K562 (cell line): ENCODE data around the gene ZNF124. TPM values are rescaled to one million over a fixed set of nuclear protein-coding genes. Genes with fewer than 3 reads are reported as not detected.
A peak's percentile ranks its signal among the peaks of the same experiment; 100 is the strongest.

Source experiments
- EGR1 ChIP-seq: fragments of 450-650 bp; conservative IDR thresholded peaks from 2 replicates; pipeline ENCODE4 v1.6.1; 2017; ENCODE audit warnings: mild to moderate bottlenecking
- HMGN3 ChIP-seq: IDR thresholded peaks from 2 replicates; pipeline ENCODE4 v1.6.1; 2011; ENCODE audit warnings: borderline replicate concordance, low read depth, mild to moderate bottlenecking, mixed read lengths, low read length; ENCODE audit not compliant: insufficient read length; ENCODE audit errors: extremely low read depth
- HNRNPLL ChIP-seq: fragments of 200-400 bp; formaldehyde crosslinking; IDR thresholded peaks from 2 replicates; pipeline ENCODE4 v1.6.1; 2017; ENCODE audit warnings: low read length, low read depth, mild to moderate bottlenecking; ENCODE audit not compliant: poor library complexity, severe bottlenecking
- NFE2 ChIP-seq: IDR thresholded peaks from 2 replicates; pipeline ENCODE4 v1.6.1; 2014; ENCODE audit warnings: antibody characterized with exemption, low read depth
- PRPF4 ChIP-seq: fragments of 200-400 bp; formaldehyde crosslinking; IDR thresholded peaks from one replicate; pipeline ENCODE4 v1.6.1; 2017; ENCODE audit warnings: low read length, low read depth, mild to moderate bottlenecking; ENCODE audit not compliant: insufficient read depth, poor library complexity, severe bottlenecking
- REST ChIP-seq, 2 experiments: fragments of 450-650 bp; formaldehyde crosslinking in 1 of 2; IDR thresholded peaks; 2 replicates each; pipeline versions ENCODE4 v1.4.0 to v1.6.1; 2014 to 2020; ENCODE audit warnings: mild to moderate bottlenecking in 2 of 2, borderline replicate concordance in 1 of 2, low read depth in 1 of 2
- SMAD1 ChIP-seq: fragments of 150-350 bp; IDR thresholded peaks from 2 replicates; pipeline ENCODE4 v1.6.1; 2014; ENCODE audit warnings: low read length, low read depth; ENCODE audit not compliant: partially characterized antibody
- SREBF1 ChIP-seq: fragments of 150-350 bp; IDR thresholded peaks from 2 replicates; pipeline ENCODE4 v1.6.1; 2014; ENCODE audit warnings: antibody characterized with exemption, low read depth, low read length, borderline replicate concordance
- ZNF197 ChIP-seq: fragments of 200-800 bp; sonication (Bioruptor generic); IDR thresholded peaks from 2 replicates; pipeline ENCODE4 v1.6.1; 2016; ENCODE audit warnings: low read depth, missing genetic modification characterization, missing compliant biosample characterization
- polyA plus RNA-seq, 8 experiments: library from polyadenylated mRNA; depleted of rRNA in 4 of 8; stranded (reverse) in 5 of 8; unstranded in 3 of 8; fragments of >200 nt; fragmentation: Nextera tagmentation in 2 of 8; fragmentation: Illumina TruSeq in 1 of 8; extraction: Ambion mirVana in 2 of 8; extraction: Trizol in 1 of 8; gene quantifications; 2 replicates each; pipeline versions ENCODE4 v1.2.1 to v1.2.3, GENCODE V29; 2011 to 2014; ENCODE audit warnings: inconsistent platforms in 1 of 8, missing spikeins in 1 of 8
- total RNA-seq, 7 experiments: library from RNA; depleted of rRNA in 6 of 7; stranded (reverse); fragments of >200 nt in 6 of 7; fragmentation: Illumina TruSeq in 2 of 7; extraction: Trizol in 2 of 7; gene quantifications; 2 replicates each; pipeline versions ENCODE4 v1.2.1 to v1.2.3, GENCODE V29; 2011 to 2021; ENCODE audit warnings: low replicate concordance in 1 of 7
- TF ChIP-seq, protein P1 (sequence below): fragments of 450-650 bp; IDR thresholded peaks from 2 replicates; pipeline ENCODE4 v1.6.1; 2018; ENCODE audit warnings: mild to moderate bottlenecking, low read depth; ENCODE audit not compliant: partially characterized antibody
- TF ChIP-seq, protein P2 (sequence below): sonication (generic); formaldehyde crosslinking; IDR thresholded peaks from 2 replicates; pipeline ENCODE4 v1.8.0; 2022; ENCODE audit warnings: mild to moderate bottlenecking, missing genetic modification reagents, borderline replicate concordance

ZNF124 gene
- total and polyA plus RNA-seq, 9 of the 15 experiments (the other 6 are each of a cell fraction or from before 2014, with no cell fraction given): 7.6 to 71.5 (median 20.2) TPM

DNA sequence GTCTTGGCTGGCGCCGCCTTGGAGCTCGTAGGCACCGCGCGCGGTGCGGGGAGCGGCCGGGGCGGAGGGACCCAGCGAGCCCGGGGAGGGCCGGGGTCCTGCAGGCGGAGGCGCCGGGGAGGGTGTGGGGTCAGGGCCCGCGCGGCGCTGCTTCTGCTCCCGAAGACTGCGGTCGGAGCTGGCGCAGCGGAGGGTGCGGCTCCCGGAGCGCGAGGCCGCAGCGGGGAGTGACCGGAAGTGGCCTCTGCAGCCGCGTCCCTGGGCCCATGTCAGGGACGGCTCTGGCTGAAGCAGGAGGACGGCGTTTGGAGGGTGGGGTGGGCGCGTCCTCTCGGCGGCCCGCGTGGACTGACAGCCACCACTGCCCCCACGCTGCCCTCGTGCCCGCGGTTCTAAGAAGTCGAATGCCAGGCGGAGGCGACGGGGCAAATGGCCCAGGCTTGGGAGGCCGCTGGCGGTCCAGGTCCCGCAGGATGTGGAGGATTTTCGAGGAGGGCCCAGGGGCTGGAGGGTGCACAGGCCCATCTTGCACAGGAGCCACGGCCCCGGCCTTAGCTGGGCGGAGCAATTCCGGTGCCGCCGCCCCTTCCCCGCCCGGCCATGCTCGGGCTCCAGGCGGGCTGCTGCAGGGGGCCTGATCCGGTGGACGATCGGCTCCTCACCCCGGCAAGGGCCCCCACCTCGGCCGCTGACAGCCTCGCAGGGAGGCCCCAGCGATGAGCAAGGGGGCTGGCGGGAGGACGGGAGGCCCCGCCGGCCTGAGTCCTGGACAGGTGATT is 59.9 kb downstream of the ZNF124 start (continued):
- TF ChIP-seq REST (IDR thresholded peaks at IDR 0.05; ENCODE audit: borderline replicate concordance) (0 out of 2 replicates have a peak, but pooled peaks have one; percentile 7), REST (CRISPR knock-in tag; IDR thresholded peaks at IDR 0.05; ENCODE audit: low read depth) (no peak), SREBF1 (no peak), ZNF197 (CRISPR knock-in tag) (no peak), SMAD1 (no peak), HMGN3 (no peak), PRPF4 (no peak), HNRNPLL (peak; percentile 84), NFE2 (no peak), EGR1 (no peak)
- TF ChIP-seq, protein P1, sequence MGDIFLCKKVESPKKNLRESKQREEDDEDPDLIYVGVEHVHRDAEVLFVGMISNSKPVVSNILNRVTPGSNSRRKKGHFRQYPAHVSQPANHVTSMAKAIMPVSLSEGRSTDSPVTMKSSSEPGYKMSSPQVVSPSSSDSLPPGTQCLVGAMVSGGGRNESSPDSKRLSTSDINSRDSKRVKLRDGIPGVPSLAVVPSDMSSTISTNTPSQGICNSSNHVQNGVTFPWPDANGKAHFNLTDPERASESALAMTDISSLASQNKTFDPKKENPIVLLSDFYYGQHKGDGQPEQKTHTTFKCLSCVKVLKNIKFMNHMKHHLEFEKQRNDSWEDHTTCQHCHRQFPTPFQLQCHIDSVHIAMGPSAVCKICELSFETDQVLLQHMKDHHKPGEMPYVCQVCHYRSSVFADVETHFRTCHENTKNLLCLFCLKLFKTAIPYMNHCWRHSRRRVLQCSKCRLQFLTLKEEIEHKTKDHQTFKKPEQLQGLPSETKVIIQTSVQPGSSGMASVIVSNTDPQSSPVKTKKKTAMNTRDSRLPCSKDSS: no peak
- TF ChIP-seq, protein P2, sequence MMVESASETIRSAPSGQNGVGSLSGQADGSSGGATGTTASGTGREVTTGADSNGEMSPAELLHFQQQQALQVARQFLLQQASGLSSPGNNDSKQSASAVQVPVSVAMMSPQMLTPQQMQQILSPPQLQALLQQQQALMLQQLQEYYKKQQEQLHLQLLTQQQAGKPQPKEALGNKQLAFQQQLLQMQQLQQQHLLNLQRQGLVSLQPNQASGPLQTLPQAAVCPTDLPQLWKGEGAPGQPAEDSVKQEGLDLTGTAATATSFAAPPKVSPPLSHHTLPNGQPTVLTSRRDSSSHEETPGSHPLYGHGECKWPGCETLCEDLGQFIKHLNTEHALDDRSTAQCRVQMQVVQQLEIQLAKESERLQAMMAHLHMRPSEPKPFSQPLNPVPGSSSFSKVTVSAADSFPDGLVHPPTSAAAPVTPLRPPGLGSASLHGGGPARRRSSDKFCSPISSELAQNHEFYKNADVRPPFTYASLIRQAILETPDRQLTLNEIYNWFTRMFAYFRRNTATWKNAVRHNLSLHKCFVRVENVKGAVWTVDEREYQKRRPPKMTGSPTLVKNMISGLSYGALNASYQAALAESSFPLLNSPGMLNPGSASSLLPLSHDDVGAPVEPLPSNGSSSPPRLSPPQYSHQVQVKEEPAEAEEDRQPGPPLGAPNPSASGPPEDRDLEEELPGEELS (CRISPR knock-in tag): no peak; the same call in 1 of the 2 replicates
